ENCODE results near the gene ARHGEF39. TPM values are rescaled to one million over a fixed set of nuclear protein-coding genes. Genes with fewer than 3 reads are reported as not detected.

ARHGEF39 gene
- polyA plus RNA-seq, 3 donors: 0.13 to 0.53 (median 0.42) TPM

GRCh38 chr9:35653611-35654010 lies 11.4 kb downstream of the ARHGEF39 start:
- no peak for DNase-seq
- no peak for TF ChIP-seq CTCF (IDR thresholded peaks at IDR 0.05)
- Histone ChIP-seq H3K27me3 (ENCODE audit: control insufficient read depth in 2 of 2, insufficient read depth in 2 of 2, low read length in 2 of 2) (no peaks in the 10 kb centered on the region), H3K27ac (ENCODE audit: low read depth in 1 of 2, low read length in 2 of 2) (no peak overlapping the region), H3K79me2 (ENCODE audit: insufficient read depth, low read length) (no peaks in the 10 kb centered on the region), H2AFZ (ENCODE audit: insufficient read depth, low read depth, low read length, poor library complexity, severe bottlenecking) (no peak overlapping the region), H3K4me2 (replicated peaks; ENCODE audit: extremely low read depth, low read length, poor library complexity, severe bottlenecking) (no peak overlapping the region), H3K4me1 (ENCODE audit: control insufficient read depth in 1 of 2, insufficient read depth in 2 of 2, low read length in 2 of 2) (peaks cover 40 to 52% of the 10 kb centered on the region in 2 donors), H3K9me3 (replicated peaks in 1 of 2; ENCODE audit: control insufficient read depth in 1 of 2, insufficient read depth in 1 of 2, low read length in 2 of 2) (no peaks in the 10 kb centered on the region), H3K36me3 (replicated peaks in 1 of 2; ENCODE audit: control insufficient read depth in 1 of 2, insufficient read depth in 2 of 2, low read length in 2 of 2) (no peaks in the 10 kb centered on the region), H4K20me1 (ENCODE audit: insufficient read depth, low read length) (no peaks in the 10 kb centered on the region), H3K9ac (ENCODE audit: insufficient read depth, low read length, poor library complexity, severe bottlenecking) (no peak overlapping the region), H3K4me3 (replicated peaks in 1 of 3; ENCODE audit: low read depth in 2 of 3, low read length in 3 of 3) (no peak overlapping the region)
- H3K27ac Mint-ChIP-seq: no peak overlapping the region
- H3K4me1 Mint-ChIP-seq: peaks cover 34% of the 10 kb centered on the region
- intact Hi-C loops (cut with micrococcal nuclease): no loop called here
- peaks cover 0 to 7% (median 6%) of the 10 kb centered on the region in 3 donors for H3K27me3 Mint-ChIP-seq (ENCODE audit: low read depth in 3 of 3)
- H3K9me3 Mint-ChIP-seq: no peaks in the 10 kb centered on the region
- WGBS (ENCODE audit: insufficient coverage): 86% methylated on average over 1 of the region's 2 CpGs
- H3K36me3 Mint-ChIP-seq: no peaks in the 10 kb centered on the region
- no peak overlapping the region for H3K4me3 Mint-ChIP-seq

- intact Hi-C loops (cut with micrococcal nuclease): no loop called here
- DNase-seq: no peak
- Histone ChIP-seq H3K4me1 (ENCODE audit: control insufficient read depth in 1 of 2, insufficient read depth in 2 of 2, low read length in 2 of 2) (peaks cover 42 to 58% of the 10 kb centered on the region in 2 donors), H3K9ac (ENCODE audit: insufficient read depth, low read length, poor library complexity, severe bottlenecking) (no peak overlapping the region), H3K79me2 (ENCODE audit: insufficient read depth, low read length) (no peaks in the 10 kb centered on the region), H2AFZ (ENCODE audit: insufficient read depth, low read depth, low read length, poor library complexity, severe bottlenecking) (no peak overlapping the region), H3K4me3 (replicated peaks in 1 of 3; ENCODE audit: low read depth in 2 of 3, low read length in 3 of 3) (no peak overlapping the region), H3K4me2 (replicated peaks; ENCODE audit: extremely low read depth, low read length, poor library complexity, severe bottlenecking) (no peak overlapping the region), H3K9me3 (replicated peaks in 1 of 2; ENCODE audit: control insufficient read depth in 1 of 2, insufficient read depth in 1 of 2, low read length in 2 of 2) (no peaks in the 10 kb centered on the region), H3K36me3 (replicated peaks in 1 of 2; ENCODE audit: control insufficient read depth in 1 of 2, insufficient read depth in 2 of 2, low read length in 2 of 2) (no peaks in the 10 kb centered on the region), H4K20me1 (ENCODE audit: insufficient read depth, low read length) (no peaks in the 10 kb centered on the region), H3K27ac (ENCODE audit: low read depth in 1 of 2, low read length in 2 of 2) (no peak overlapping the region), H3K27me3 (ENCODE audit: control insufficient read depth in 2 of 2, insufficient read depth in 2 of 2, low read length in 2 of 2) (no peaks in the 10 kb centered on the region)
- no peaks in the 10 kb centered on the region for H3K36me3 Mint-ChIP-seq
- peak overlapping the region in 4 of 7 donors; percentile 52 to 76 (median 54) for H3K27ac Mint-ChIP-seq
- H3K9me3 Mint-ChIP-seq: no peaks in the 10 kb centered on the region
- peaks cover 0 to 6% (median 4%) of the 10 kb centered on the region in 3 donors for H3K27me3 Mint-ChIP-seq (ENCODE audit: low read depth in 3 of 3)
- no peak for TF ChIP-seq CTCF (IDR thresholded peaks at IDR 0.05)
- no peak overlapping the region for H3K4me3 Mint-ChIP-seq
- WGBS (ENCODE audit: insufficient coverage): 98% methylated on average over 5 of the region's 8 CpGs
- peaks cover 41% of the 10 kb centered on the region for H3K4me1 Mint-ChIP-seq
These were observed 12.2 kb downstream of the ARHGEF39 start for GRCh38 chr9:35652829-35653209.
